ENCODE measurements around the gene P3H3.

Gene P3H3

GRCh38 chr12:6826734-6827436 is 1.3 kb upstream of the P3H3 start:
- no peak overlapping the region for H3K4me3 ChIP-seq (ENCODE audit: low read length)
- no peak for TF ChIP-seq ZNF274 (IDR thresholded peaks at IDR 0.05; ENCODE audit: low read depth, low read length)

DNA sequence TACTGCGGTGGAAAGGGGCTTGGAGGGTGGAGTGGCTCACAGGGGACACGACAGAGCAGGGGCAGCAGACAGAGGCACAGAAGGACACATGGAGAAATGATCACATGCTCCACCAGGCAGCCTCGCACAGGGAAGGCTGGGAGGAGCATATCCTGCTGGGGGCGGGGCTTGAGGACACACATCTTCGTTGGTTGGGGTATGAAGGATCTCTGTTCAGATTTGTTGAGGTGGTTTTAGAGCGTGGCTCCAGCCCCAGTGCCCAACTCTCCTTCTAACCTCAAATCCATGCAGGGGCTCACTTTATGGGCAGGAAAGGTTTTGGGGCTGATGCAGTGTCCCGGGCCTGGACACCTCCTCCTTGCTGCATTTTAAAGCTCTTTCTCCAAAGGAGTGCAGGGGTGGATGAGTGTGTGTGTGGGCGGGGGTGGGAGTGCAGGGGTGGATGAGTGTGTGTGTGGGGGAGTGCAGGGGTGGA is 733 bp upstream of the P3H3 start:
- no peak overlapping the region for H3K4me3 ChIP-seq (ENCODE audit: low read length)
- TF ChIP-seq ZNF274 (IDR thresholded peaks at IDR 0.05; ENCODE audit: low read depth, low read length), result no peak

GRCh38 chr12:6828781-6829535 is 751 bp downstream of the P3H3 start:
- TF ChIP-seq ZNF274 (IDR thresholded peaks at IDR 0.05; ENCODE audit: low read depth, low read length), result no peak
- peak overlapping the region; percentile 44 for H3K4me3 ChIP-seq (ENCODE audit: low read length)

DNA sequence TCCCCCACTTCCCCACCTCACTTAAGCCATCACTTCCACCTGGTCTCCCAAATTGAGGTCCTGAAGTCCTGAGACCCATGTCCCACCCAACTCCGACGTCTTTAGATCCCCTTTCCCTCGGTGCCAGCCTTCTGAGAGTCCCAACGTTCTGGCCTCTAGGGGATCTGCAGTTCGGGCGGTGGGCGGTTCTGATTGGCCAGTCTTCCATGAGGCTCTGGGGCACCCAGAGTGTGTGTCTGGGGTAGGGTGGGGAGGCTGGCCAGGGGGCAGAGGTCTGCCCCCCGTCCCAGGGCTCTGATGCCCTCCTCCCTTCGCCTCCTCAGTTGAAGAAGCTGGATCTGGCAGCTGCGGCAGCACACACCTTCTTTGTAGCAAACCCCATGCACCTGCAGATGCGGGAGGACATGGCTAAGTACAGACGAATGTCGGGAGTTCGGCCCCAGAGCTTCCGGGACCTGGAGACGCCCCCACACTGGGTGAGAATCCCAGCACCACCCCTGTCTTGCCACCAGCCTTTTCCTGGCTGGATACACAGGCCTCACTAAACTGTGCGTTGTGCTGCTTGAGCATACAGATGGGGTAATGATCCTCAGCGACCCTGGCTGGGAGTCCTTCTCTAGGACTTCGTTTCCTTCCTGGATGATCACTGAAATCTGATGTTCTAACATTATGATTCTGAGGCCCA is 1.5 kb downstream of the P3H3 start:
- TF ChIP-seq ZNF274 (IDR thresholded peaks at IDR 0.05; ENCODE audit: low read depth, low read length), result no peak
- H3K4me3 ChIP-seq (ENCODE audit: low read length), result no peak overlapping the region

DNA sequence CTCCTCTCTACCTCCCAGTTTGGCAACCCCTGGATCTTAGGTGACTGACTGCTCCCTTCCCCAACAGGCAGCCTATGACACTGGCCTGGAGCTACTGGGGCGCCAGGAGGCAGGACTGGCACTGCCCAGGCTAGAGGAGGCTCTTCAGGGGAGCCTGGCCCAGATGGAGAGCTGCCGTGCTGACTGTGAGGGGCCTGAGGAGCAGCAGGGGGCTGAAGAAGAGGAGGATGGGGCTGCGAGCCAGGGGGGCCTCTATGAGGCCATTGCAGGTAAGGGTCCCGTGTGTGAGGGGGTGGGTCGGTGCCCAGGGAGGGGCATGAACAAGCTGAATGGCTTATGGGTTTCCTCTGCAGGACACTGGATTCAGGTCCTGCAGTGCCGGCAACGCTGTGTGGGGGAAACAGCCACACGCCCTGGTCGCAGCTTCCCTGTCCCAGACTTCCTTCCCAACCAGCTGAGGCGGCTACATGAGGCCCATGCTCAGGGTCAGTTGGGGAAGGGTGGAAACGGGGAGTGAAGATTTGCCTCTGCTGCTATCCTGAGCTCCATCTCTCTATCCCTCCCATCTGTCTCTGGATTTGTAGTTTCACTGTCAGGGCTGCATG is 2.2 kb downstream of the P3H3 start:
- TF ChIP-seq ZNF274 (IDR thresholded peaks at IDR 0.05; ENCODE audit: low read depth, low read length), result no peak
- no peak overlapping the region for H3K4me3 ChIP-seq (ENCODE audit: low read length)

DNA sequence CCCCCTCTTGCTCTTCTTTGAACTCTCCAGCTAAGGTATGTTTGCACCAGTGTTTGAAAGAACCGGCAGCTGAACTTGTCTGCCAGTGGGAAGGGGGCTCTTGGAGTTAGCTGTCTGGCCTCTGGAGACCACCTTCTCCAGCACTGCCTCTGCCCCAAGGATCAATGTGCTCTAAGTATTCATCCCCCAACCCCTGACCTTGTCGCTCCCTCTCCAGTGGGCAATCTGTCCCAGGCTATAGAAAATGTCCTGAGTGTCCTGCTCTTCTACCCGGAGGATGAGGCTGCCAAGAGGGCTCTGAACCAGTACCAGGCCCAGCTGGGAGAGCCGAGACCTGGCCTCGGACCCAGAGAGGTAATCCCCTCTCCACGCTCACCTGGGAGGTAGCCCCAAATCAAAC is 2.8 kb downstream of the P3H3 start:
- H3K4me3 ChIP-seq (ENCODE audit: low read length), result no peak overlapping the region
- TF ChIP-seq ZNF274 (IDR thresholded peaks at IDR 0.05; ENCODE audit: low read depth, low read length), result no peak

DNA sequence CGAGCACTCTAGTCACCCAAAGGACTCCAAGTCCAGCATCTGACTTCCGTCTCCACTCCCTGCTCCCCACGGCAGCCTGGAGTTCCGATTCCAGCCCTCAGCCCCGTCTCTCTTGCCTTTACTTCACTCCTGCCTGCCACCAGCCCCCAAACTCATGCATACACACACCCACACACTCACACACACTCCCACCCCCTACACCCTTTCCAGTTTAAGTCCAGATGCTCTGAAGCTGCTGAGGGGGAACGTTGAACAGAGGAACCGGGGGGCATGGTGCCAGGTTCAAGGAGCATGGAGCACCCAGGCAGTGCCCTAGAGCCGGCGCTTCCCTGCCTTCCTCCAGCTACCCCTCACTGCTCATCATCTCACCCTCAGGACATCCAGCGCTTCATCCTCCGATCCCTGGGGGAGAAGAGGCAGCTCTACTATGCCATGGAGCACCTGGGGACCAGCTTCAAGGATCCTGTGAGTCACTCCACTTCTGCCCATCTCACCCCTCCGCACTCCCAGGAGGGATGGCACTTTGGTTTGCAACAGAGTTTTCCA is 3.3 kb downstream of the P3H3 start:
- TF ChIP-seq ZNF274 (IDR thresholded peaks at IDR 0.05; ENCODE audit: low read depth, low read length), result no peak
- no peak overlapping the region for H3K4me3 ChIP-seq (ENCODE audit: low read length)

GRCh38 chr12:6832125-6832524 is 3.9 kb downstream of the P3H3 start:
- TF ChIP-seq ZNF274 (IDR thresholded peaks at IDR 0.05; ENCODE audit: low read depth, low read length), result no peak
- no peak overlapping the region for H3K4me3 ChIP-seq (ENCODE audit: low read length)

GRCh38 chr12:6833189-6833890 is 5.1 kb downstream of the P3H3 start:
- TF ChIP-seq ZNF274 (IDR thresholded peaks at IDR 0.05; ENCODE audit: low read depth, low read length), result no peak
- no peak overlapping the region for H3K4me3 ChIP-seq (ENCODE audit: low read length)

DNA sequence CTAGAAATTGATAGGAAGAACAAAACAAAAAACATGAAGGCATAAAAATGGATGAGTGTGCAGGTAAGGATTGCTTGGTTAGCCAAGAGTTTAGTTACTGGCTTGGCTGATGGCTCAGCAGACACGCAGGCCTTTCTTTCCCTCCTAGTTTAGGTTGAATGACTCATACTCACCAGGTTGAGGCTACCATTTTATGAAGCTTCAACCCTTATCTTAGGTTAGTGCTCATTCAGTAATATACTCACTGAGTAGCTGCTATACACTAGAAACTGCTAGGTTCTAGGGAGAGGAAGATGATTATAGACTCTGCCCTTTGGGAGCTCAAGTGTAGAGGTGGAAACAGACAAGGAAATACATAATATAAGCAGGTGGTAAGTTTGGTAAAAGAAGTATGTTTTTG is 6.0 kb downstream of the P3H3 start:
- H3K4me3 ChIP-seq (ENCODE audit: low read length), result no peak overlapping the region
- TF ChIP-seq ZNF274 (IDR thresholded peaks at IDR 0.05; ENCODE audit: low read depth, low read length), result no peak

GRCh38 chr12:6834873-6835272 is 6.7 kb downstream of the P3H3 start:
- no peak for TF ChIP-seq ZNF274 (IDR thresholded peaks at IDR 0.05; ENCODE audit: low read depth, low read length)
- no peak overlapping the region for H3K4me3 ChIP-seq (ENCODE audit: low read length)

DNA sequence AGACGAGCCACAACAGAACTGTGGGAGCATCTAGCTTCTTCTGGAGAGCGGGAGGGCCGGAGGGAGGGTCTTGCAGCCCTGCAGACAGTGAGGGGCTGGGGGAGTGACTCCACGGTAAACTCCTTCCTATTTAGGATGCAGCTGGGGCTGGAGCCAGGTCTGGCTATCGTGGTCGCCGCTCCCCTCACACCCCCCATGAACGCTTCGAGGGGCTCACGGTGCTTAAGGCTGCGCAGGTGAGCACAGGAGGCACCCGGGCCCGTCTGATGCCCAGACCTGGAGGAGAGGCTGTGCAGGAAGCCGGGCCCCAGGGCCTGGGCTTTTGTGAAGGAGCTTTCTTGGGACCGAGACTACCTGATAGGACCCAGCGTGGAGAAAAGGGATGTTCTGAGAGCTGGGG is 8.6 kb downstream of the P3H3 start:
- no peak for TF ChIP-seq ZNF274 (IDR thresholded peaks at IDR 0.05; ENCODE audit: low read depth, low read length)
- no peak overlapping the region for H3K4me3 ChIP-seq (ENCODE audit: low read length)

GRCh38 chr12:6837370-6838060 is 9.3 kb downstream of the P3H3 start:
- no peak for TF ChIP-seq ZNF274 (IDR thresholded peaks at IDR 0.05; ENCODE audit: low read depth, low read length)
- H3K4me3 ChIP-seq (ENCODE audit: low read length), result no peak overlapping the region

All from GM08714 (cell line).